GM12878 (cell line): ENCODE results near the gene KMT2B. TPM values are rescaled to one million over a fixed set of nuclear protein-coding genes. Genes with fewer than 3 reads are reported as not detected.
A peak's percentile ranks its signal among the peaks of the same experiment; 100 is the strongest.

Source experiments
- ATAC-seq: fragments of 200-7000 bp; cut with Tn5 transposase; 3 replicates; pipeline ENCODE4 v1.9.1; 2020; ENCODE audit warnings: mild to moderate bottlenecking, moderate library complexity
- BruUV-seq: library from RNA; stranded (reverse); fragments of 400-500 nt; replicated peaks from 2 replicates; lab custom pipeline; 2021; lab: Mats Ljungman, UMichigan
- CTCF ChIA-PET: fragments of 300-600 bp; sonication (Branson Sonifier 250); formaldehyde crosslinking; extraction: SDS; loops from one replicate; lab custom pipeline; 2021; ENCODE audit warnings: inconsistent platforms; lab: Yijun Ruan, JAX
- POLR2A ChIA-PET: fragments of 350-600 bp; formaldehyde crosslinking; extraction: SDS; loops from one replicate; lab custom pipeline; 2021; ENCODE audit warnings: inconsistent platforms; lab: Charles Lee
- RAD21 ChIA-PET: fragments of 300-600 bp; sonication (Branson Sonifier 250); formaldehyde crosslinking; loops from one replicate; lab custom pipeline; 2023; ENCODE audit warnings: antibody characterized with exemption; ENCODE audit not compliant: unreplicated experiment; lab: Charles Lee
- SMC1A ChIA-PET: fragments of 300-600 bp; sonication (Branson Sonifier 250); formaldehyde crosslinking; loops from one replicate; lab custom pipeline; 2023; ENCODE audit not compliant: unreplicated experiment, uncharacterized antibody; lab: Charles Lee
- DNase-seq: peaks from one replicate; pipeline ENCODE4 v3.0.0-alpha.2; 2011; ENCODE audit warnings: low read depth, low spot score
- FAIRE-seq: peaks from 3 replicates; lab custom pipeline; 2011; peaks lifted over from hg19 to GRCh38; lab: Jason Lieb, UNC
- H2AFZ ChIP-seq: 2 replicates; pipeline ENCODE4 v1.6.0; 2011; ENCODE audit warnings: low read depth, low read length, control low read depth; ENCODE audit not compliant: control insufficient read depth
- H3K27ac ChIP-seq: 2 replicates; pipeline ENCODE4 v1.5.1; 2011; ENCODE audit warnings: control low read depth; ENCODE audit not compliant: control insufficient read depth, insufficient read depth
- H3K27me3 ChIP-seq, 2 experiments: replicated peaks in 1 of 2; 2 replicates each; pipeline versions ENCODE4 v1.6.0 to v1.6.1; 2011; ENCODE audit warnings: low read length in 1 of 2; ENCODE audit not compliant: control insufficient read depth in 2 of 2, insufficient read depth in 2 of 2
- H3K36me3 ChIP-seq, 2 experiments: 2 replicates each; pipeline ENCODE4 v1.5.1; 2011; ENCODE audit warnings: low read length in 1 of 2; ENCODE audit not compliant: control insufficient read depth in 2 of 2, insufficient read depth in 2 of 2
- H3K4me1 ChIP-seq: 2 replicates; pipeline ENCODE4 v1.6.1; 2011; ENCODE audit warnings: mild to moderate bottlenecking, low read length, moderate library complexity, mixed read lengths; ENCODE audit not compliant: control insufficient read depth, insufficient read depth
- H3K4me2 ChIP-seq: 2 replicates; pipeline ENCODE4 v1.6.0; 2011; ENCODE audit warnings: control low read depth; ENCODE audit not compliant: control insufficient read depth, insufficient read depth
- H3K4me3 ChIP-seq: fragments of 200-600 bp; sonication (generic); 2 replicates; pipeline ENCODE4 v1.5.1; 2016
- H3K79me2 ChIP-seq: 2 replicates; pipeline ENCODE4 v1.6.0; 2011; ENCODE audit warnings: low read length; ENCODE audit not compliant: control insufficient read depth, insufficient read depth
- H3K9ac ChIP-seq: 2 replicates; pipeline ENCODE4 v1.8.0; 2011; ENCODE audit warnings: low read length, control low read depth, mixed read lengths; ENCODE audit not compliant: control insufficient read depth, insufficient read depth
- H3K9me3 ChIP-seq: replicated peaks from 3 replicates; pipeline ENCODE4 v1.5.1; 2011; ENCODE audit warnings: mild to moderate bottlenecking, low read length; ENCODE audit not compliant: control insufficient read depth, insufficient read depth
- H4K20me1 ChIP-seq: 2 replicates; pipeline ENCODE4 v1.6.0; 2011; ENCODE audit not compliant: control insufficient read depth, insufficient read depth
- MXI1 ChIP-seq: fragments of 150-350 bp; IDR thresholded peaks from 2 replicates; pipeline ENCODE4 v1.6.1; 2011; ENCODE audit warnings: low read depth, mild to moderate bottlenecking, inconsistent platforms, low read length, improper control_type of control experiment
- ZBTB40 ChIP-seq: fragments of 450-650 bp; IDR thresholded peaks from 2 replicates; pipeline ENCODE4 v1.6.1; 2016; ENCODE audit warnings: mild to moderate bottlenecking, moderate library complexity, borderline replicate concordance
- WGBS: methylation state at CpG from one replicate; pipeline ENCODE4 v1.1.6; 2016; ENCODE audit warnings: low lambda C conversion rate; ENCODE audit not compliant: insufficient replicate concordance, insufficient coverage; ENCODE audit errors: missing lambda C conversion rate; 5-methylcytosine and 5-hydroxymethylcytosine counted together
- in situ Hi-C: fragments of 300-500 bp; cut with MboI; formaldehyde crosslinking; loops from 9 replicates; pipeline ENCODE4 v1.14.3; 2018; ENCODE audit warnings: mixed read lengths
- intact Hi-C: fragments of 100-400 bp; cut with micrococcal nuclease; formaldehyde crosslinking; loops from one replicate; pipeline ENCODE4 v1.14.2; 2022; ENCODE audit not compliant: unreplicated experiment
- polyA plus RNA-seq, 11 experiments: library from polyadenylated mRNA; depleted of rRNA in 4 of 11; unstranded in 6 of 11; stranded (reverse) in 5 of 11; fragments of >200 nt; fragmentation: Nextera tagmentation in 4 of 11; fragmentation: Illumina TruSeq in 1 of 11; extraction: Ambion mirVana in 4 of 11; extraction: Trizol in 1 of 11; gene quantifications; 1 replicate in 1 of 11; 2 replicates in 10 of 11; pipeline versions ENCODE4 v1.2.1 to v1.2.3, GENCODE V29; 2011 to 2016; ENCODE audit warnings: inconsistent platforms in 2 of 11, missing spikeins in 2 of 11, low read depth in 1 of 11
- total RNA-seq, 4 experiments: library from RNA; depleted of rRNA in 3 of 4; stranded (reverse); fragments of >200 nt in 3 of 4; fragmentation: Illumina TruSeq in 1 of 4; extraction: Trizol in 1 of 4; gene quantifications; 2 replicates each; pipeline versions ENCODE4 v1.2.1 to v1.2.3, GENCODE V29; 2013 to 2021

KMT2B gene
- total and polyA plus RNA-seq, 10 of the 15 experiments (the other 5 are each of a cell fraction or from before 2014, with no cell fraction given): 0.71 to 35.6 (median 6.0) TPM

DNA sequence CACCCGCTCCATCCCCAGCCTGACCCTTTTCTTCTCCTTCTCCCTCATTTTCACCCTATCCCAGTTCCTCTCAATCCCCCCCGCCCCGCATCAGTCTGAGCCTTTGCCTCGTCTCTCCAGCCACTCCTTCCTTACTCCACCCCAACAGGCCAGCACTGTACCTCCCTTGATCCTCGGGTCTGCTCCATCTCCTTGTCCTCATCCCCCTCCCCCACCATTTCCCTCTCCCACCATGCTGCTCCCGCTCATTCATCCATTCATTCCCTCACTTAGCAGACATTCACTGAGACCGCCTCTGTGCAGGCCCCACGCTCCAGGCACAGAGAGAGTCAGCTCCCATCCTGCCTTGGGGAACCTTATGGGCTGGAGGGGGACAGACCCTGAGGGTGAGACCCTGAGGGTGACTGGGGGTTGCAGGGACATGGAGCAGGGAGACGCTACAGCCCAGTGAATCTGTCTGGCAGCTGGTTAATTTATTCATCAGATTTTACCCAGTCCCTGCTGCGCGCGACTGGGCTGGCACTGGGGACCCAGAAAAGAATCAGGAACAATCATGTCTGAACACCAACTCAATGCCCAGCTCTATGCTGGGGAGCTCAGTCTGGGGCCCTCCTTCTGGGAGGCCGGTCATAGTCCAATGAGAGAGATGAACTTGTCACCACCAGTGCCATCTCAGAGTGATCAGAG is 58.4 kb downstream of the KMT2B start:
- no peak for DNase-seq
- no peak for ATAC-seq
- ChIA-PET SMC1A (interaction anchor here (0.7 kb wide), 1 partner anchor 36 kb away, joined by 3 read pairs; no protein-coding TSS in a partner anchor), POLR2A (interaction anchor here (0.7 to 1.7 kb wide), 3 partner anchors 28 to 64 kb away, joined by 3 to 5 read pairs (median 4); partner anchors contain the start of gene LIN37), CTCF (interaction anchor here (0.6 to 1.3 kb wide), 3 partner anchors 58 to 278 kb away, joined by 3 read pairs; partner anchors contain the start of gene THAP8), RAD21 (interaction anchor here (1.1 kb wide), 1 partner anchor 36 kb away, joined by 4 read pairs; no protein-coding TSS in a partner anchor)
- Histone ChIP-seq H3K9ac (peak overlapping the region; percentile 7; the same call in 1 of the 2 replicates), H3K4me2 (peak overlapping the region; percentile 45), H3K4me3 (peak overlapping the region; percentile 77), H4K20me1 (no peaks in the 10 kb centered on the region), H3K27me3 (no peaks in the 10 kb centered on the region), H3K4me1 (no peaks in the 10 kb centered on the region), H3K27ac (no peak overlapping the region), H2AFZ (no peak overlapping the region), H3K79me2 (no peaks in the 10 kb centered on the region), H3K9me3 (no peaks in the 10 kb centered on the region), H3K36me3 (no peaks in the 10 kb centered on the region; a peak in 1 of 4 replicates)
- FAIRE-seq: no peak
- intact Hi-C loops: no loop called here
- in situ Hi-C loops: no loop called here
- no TSS peak for BruUV-seq
- no peak for TF ChIP-seq MXI1
- WGBS: 72% methylated on average over 9 of the region's 13 CpGs

DNA sequence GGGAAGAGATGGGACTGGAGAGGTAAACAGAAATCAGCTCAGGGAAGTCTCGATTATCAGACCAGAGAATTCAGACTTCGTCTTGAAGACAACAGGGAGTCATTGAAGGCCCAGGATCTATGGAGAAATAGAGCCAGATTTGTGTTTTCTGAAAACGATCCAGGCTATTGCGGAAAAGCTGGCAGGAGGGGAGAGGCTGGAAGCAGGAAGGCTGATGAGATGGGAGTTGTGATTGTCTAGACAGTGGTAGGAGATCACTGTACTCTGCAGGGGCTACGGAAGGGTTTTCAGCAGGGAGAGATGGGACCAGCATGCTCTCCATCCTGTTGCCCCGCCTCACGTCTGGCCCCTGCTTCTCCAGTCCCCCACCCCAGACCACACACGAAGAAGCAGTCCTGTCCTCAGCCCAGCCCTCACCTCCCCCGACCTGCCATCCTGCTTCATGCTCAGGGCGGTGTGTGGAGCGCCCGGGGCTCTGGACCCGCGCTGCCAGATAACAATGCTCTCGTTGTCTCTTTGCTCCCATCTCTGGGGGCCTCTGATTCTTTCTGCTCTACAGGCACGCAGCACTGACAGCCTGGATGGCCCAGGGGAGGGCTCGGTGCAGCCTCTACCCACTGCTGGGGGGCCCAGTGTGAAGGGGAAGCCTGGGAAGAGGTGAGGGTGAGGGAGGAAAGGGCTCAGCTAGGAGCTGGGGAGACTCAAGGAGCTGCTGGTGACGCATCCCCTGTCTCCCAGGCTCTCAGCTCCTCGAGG is 59.5 kb downstream of the KMT2B start:
- WGBS: 60% methylated on average over 13 of the region's 19 CpGs
- Histone ChIP-seq H4K20me1 (no peaks in the 10 kb centered on the region), H3K36me3 (no peaks in the 10 kb centered on the region; a peak in 1 of 4 replicates), H3K4me2 (no peak overlapping the region), H3K27ac (no peak overlapping the region), H3K27me3 (no peaks in the 10 kb centered on the region), H3K79me2 (no peaks in the 10 kb centered on the region), H3K4me3 (no peak overlapping the region), H3K4me1 (no peaks in the 10 kb centered on the region), H3K9me3 (no peaks in the 10 kb centered on the region), H2AFZ (no peak overlapping the region), H3K9ac (no peak overlapping the region)
- BruUV-seq: no TSS peak
- ATAC-seq (no peak), FAIRE-seq (no peak), DNase-seq (no peak)
- RAD21 ChIA-PET: interaction anchor here (1.1 to 1.3 kb wide), 2 partner anchors 29 to 37 kb away, joined by 3 to 4 read pairs; partner anchors contain the start of gene LIN37
- in situ Hi-C loops (no loop called here), intact Hi-C loops (no loop called here)
- POLR2A ChIA-PET: interaction anchor here (0.7 to 1.7 kb wide), 3 partner anchors 29 to 65 kb away, joined by 3 to 5 read pairs (median 4); partner anchors contain the start of gene LIN37
- CTCF ChIA-PET: interaction anchor here (0.6 to 1.3 kb wide), 2 partner anchors 83 to 277 kb away, joined by 3 read pairs; partner anchors contain the start of gene THAP8
- SMC1A ChIA-PET: interaction anchor here (0.7 kb wide), 1 partner anchor 37 kb away, joined by 3 read pairs; no protein-coding TSS in a partner anchor
- TF ChIP-seq ZBTB40: no peak
